GM19455 (cell line): ENCODE measurements around the gene SEC31A.

ENCODE experiments used
- ATAC-seq: cut with Tn5 transposase; IDR thresholded peaks from one replicate; pipeline ENCODE4 v1.9.1; 2021; ENCODE audit not compliant: unreplicated experiment

Gene SEC31A

DNA sequence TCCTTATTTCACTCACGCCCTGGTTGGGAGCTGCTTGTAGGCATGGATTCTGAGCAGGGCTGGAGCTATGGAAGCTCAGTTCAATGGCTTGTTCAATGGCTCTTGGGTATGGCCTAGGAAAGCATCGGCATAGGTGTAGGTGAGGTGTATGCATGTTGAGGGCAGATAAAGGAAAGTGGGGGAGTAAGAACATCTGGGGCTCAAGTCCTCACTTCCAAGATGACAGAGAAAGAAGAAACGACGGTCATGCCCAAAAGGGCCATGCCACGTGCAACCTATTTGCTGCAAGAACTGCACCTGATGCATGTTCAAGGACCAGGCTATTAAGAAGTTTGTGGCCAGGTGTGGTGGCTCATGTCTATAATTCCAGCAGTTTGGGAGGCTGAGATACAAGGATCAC lies 115.7 kb downstream of the SEC31A start:
- ATAC-seq, result no peak

DNA sequence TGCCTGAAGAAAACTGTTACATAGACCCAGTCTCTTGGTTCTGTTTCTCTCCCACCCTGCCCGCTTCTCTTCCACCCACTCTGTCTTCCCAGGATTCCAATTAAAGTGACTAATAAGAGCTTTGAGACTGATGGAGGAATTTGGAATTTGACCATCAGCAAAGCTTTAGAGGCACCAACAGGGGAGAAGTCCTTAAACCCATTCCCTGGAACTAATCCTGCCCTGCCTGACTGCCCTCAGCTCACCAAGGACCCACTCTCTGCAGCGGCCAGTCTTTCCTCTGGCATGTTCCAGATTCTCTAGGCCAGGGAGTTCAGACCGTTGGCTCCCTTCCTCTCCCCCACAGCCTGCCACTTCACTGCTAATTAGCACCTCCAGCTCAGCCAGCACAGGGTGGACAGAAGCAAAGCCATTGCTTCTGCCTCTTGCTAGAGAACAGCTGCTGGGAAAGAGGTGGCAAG lies 116.2 kb downstream of the SEC31A start:
- ATAC-seq, result no peak

DNA sequence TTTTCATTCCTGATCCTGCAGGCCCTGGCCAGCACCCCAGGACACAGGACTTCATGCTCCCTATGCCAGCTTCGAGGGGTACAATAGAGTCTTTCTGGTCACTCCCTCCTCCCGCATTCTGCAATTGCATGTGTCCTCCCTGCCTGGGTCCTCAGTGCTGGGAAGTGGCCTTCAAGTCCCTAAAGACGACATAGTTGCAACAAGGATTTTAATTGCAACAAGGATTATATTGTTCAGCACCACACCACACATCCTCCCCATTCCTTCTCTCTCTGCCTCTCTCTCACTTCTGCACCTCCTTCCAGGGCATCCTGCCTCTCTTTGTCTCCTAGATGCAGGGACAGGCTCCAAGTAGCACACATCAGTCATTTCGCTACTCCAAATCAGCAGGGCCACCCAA lies 117.9 kb downstream of the SEC31A start:
- no peak for ATAC-seq

DNA sequence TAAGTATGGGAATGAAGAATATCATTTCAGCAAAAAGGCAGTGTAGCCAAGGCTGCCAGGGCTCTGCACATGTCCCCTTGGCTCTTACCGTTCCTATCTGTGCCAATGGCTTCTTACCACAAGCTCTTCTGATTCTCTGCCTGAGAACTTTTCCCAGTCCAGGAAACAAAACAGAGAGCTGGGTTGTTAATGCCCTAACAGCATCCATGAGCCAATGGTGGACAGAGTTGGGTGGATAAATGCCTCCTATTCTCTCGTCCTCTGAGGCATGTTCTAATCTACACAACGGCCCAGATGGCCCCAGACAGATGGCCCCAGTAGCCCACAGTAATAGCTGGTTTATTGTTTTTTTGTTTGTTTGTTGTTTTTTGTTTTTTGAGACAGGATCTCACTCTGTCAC lies 120.3 kb downstream of the SEC31A start:
- no peak for ATAC-seq
